HL-60/S4 treated with phorbol 12-myristate 13-acetate at 8.2 ng/mL for 4 days and 3 days (cell line): ENCODE results near the gene PRKAR2A.
"Not testable (repeated sequence)": the region's sequence is repeated elsewhere in the genome, so short reads cannot be mapped to it uniquely, and the experiment has no call there.

Experiments
- in situ Hi-C: fragments of 300-500 bp; cut with MboI; formaldehyde crosslinking; loops from 2 replicates; pipeline ENCODE4 v1.15.0; 2022; ENCODE audit warnings: low sequenced_read_pairs

PRKAR2A gene

DNA sequence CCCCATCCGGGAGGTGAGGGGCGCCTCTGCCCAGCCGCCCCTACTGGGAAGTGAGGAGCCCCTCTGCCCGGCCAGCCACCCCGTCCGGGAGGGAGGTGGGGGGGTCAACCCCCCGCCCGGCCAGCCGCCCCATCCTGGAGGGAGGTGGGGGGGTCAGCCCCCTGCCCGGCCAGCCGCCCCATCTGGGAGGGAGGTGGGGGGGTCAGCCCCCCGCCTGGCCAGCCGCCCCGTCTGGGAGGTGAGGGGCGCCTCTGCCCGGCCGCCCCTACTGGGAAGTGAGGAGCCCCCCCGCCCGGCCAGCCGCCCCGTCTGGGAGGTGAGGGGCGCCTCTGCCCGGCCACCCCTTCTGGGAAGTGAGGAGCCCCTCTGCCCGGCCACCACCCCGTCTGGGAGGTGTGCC, 113.1 kb downstream of the PRKAR2A start:
- in situ Hi-C loops = loop anchor here (25.0 kb wide), 1 partner anchor 228 kb away; no protein-coding TSS in a partner anchor

DNA sequence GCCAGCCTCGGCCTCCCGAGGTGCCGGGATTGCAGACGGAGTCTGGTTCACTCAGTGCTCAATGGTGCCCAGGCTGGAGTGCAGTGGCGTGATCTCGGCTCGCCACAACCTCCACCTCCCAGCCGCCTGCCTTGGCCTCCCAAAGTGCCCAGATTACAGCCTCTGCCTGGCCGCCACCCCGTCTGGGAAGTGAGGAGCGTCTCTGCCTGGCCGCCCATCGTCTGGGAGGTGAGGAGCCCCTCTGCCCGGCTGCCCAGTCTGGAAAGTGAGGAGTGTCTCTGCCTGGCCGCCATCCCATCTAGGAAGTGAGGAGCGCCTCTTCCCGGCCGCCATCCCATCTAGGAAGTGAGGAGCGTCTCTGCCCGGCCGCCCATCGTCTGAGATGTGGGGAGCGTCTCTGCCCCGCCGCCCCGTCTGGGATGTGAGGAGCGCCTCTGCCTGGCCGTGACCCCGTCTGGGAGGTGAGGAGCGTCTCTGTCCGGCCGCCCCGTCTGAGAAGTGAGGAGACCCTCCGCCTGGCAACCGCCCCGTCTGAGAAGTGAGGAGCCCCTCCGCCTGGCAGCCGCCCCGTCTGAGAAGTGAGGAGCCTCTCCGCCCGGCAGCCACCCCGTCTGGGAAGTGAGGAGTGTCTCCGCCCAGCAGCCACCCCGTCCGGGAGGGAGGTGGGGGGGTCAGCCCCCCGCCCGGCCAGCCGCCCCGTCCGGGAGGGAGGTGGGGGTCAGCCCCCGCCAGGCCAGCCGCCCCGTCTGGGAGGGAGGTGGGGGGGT, 113.7 kb downstream of the PRKAR2A start:
- in situ Hi-C loops = loop anchor here (25.0 kb wide), 1 partner anchor 228 kb away; no protein-coding TSS in a partner anchor

DNA sequence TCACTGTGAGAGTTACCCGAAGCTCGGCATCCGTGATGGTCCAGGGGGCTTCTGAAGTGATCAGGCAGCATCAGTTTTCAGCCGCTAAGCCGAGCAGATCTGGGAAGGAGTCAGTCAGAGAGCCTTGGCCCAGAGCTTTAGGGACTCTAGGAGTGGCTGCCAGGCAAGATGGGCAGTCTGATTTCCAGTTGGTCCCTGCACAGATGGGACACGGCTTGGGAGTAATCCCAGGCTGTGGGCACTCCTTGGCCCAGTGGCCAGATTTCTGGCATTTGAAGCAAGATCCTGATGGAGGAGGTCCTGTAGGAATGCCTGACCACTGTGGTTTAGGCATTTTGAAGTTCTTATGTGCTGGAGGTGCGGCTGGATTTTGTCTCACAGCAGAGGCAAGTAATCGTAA, 120.2 kb downstream of the PRKAR2A start:
- in situ Hi-C loops = loop anchor here (25.0 kb wide), 1 partner anchor 235 kb away; no protein-coding TSS in a partner anchor

- in situ Hi-C loops = loop anchor here (25.0 kb wide), 1 partner anchor 237 kb away; no protein-coding TSS in a partner anchor
These were observed 122.4 kb downstream of the PRKAR2A start for GRCh38 chr3:48725185-48725855.

- in situ Hi-C loops = no loop called here
These were observed 123.9 kb downstream of the PRKAR2A start for GRCh38 chr3:48723725-48724124.

GRCh38 chr3:48723293-48723692, 124.4 kb downstream of the PRKAR2A start:
- in situ Hi-C loops = not testable (repeated sequence)

GRCh38 chr3:48716982-48717746, 130.5 kb downstream of the PRKAR2A start, which contains the start of gene IP6K2:
Gene IP6K2 (minus strand): TSS chr3:48717221. CDS start chr3:48695291, 21,930 bp downstream.
- in situ Hi-C loops = no loop called here

DNA sequence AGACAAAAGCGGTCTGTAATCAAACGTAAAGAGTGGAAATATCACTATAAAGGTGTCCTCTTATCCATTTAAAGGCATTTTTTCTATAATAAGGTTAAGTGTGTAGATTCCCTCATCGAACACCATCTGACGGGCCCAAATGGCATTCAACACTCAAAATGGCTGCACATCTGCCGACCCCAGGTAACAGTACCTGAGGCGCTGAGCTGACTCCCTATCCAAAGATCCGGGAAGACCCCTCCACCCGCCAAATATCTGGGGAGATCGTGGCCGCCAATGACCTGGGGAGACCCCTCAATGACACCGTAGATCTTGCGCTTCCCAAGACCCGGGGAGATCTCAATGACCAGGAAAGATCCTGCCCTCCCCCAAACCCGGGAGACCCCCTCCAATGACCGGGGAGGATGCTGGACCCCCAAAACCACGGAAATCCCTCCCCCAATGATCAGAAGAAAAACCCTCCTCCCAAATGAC, 131.1 kb downstream of the PRKAR2A start:
- in situ Hi-C loops = no loop called here

DNA sequence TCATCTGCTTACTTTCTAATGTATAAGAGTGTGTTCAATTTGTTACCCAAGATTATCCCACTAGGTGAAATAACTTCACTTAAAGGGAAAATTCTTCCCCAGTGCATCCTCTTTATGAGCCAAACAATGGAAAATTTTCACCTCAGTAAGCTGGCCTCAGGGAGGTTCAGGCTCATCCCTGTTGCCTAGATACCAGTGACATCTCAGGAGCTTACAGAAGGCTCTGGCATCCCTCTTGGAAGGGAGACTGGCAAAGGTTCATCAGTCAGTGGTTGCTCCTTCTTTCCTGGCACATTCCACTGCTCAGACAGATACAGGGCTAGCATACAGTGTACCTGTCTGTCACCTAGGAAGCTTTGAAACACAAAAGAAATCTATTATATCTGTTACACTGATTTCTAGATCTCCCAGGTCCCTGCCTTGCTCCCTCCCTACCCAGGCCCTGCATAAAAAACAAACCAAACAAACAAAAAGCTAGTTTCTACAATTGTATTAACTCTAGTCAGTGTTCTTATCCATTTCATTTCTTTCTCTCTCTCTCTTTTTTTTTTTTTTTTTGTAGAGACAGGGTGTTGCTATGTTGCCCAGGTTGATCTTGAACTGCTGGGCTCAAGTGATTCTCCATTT, 132.4 kb downstream of the PRKAR2A start:
- in situ Hi-C loops = no loop called here

DNA sequence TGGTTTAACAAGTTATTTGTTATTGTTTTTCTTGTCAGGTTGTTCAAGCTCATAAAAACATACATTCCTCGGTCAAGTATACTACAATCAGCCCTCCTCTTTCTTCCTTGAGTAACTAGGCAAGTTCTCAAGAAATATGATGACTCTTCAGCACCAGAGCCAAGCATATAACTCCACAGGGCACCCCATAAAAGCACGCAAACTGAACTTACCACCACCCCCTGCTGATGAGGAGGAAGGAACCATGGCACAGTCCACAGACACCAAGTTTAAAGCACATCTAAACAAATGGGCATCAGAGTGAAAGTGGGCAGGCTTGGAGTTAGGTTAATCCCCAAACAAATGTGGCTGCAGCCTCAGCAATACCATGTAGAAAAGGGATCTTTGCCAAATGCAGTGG, 135.9 kb downstream of the PRKAR2A start:
- in situ Hi-C loops = no loop called here

- in situ Hi-C loops = no loop called here
These were observed 138.6 kb downstream of the PRKAR2A start for GRCh38 chr3:48709051-48709461.

GRCh38 chr3:48708481-48708889, 139.2 kb downstream of the PRKAR2A start:
- in situ Hi-C loops = no loop called here

DNA sequence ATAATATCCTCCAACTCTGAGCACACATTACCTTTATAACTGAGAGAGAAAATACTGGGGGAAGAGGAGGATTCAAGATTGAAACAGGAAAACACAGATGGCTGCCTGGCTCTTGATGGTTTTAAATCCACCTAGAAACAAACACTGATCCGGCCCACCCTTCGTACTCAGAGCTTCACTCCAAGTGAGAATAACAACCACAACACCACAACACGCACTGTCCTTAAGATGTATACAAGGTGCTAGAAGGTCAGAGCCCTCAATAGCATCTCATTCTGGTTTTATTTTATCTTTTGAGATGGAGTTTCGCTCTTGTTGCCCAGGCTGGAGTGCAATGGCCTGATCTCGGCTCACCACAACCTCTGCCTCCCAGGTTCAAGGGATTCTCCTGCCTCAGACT, 140.5 kb downstream of the PRKAR2A start:
- in situ Hi-C loops = no loop called here

DNA sequence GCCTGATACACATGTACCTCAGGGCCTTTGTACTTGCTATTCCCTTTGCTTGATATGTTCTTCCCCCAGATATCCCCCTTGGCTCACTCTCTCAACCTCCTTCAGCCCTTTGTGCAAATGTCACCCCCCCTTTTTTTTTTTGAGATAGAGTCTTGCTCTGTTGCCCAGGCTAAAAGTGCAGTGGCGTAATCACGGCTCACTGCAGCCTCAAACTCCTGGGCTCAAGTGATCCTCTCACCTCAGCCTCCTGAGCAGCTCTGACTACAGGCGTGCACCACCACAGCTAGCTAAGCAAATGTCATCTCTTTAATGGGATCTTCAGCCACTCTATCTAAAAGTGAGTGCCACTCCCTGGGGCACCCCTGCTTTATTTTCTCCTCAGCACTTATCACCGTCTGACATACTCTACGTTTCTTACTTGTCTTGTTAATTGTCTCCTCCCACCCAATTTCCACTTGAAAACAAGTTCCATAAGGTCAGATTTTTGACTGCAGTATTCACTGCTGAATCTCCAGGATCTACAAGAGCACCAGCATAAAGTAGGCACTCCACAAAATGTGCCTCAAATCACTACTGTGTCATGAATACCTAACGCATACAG, 145.3 kb downstream of the PRKAR2A start:
- in situ Hi-C loops = no loop called here

DNA sequence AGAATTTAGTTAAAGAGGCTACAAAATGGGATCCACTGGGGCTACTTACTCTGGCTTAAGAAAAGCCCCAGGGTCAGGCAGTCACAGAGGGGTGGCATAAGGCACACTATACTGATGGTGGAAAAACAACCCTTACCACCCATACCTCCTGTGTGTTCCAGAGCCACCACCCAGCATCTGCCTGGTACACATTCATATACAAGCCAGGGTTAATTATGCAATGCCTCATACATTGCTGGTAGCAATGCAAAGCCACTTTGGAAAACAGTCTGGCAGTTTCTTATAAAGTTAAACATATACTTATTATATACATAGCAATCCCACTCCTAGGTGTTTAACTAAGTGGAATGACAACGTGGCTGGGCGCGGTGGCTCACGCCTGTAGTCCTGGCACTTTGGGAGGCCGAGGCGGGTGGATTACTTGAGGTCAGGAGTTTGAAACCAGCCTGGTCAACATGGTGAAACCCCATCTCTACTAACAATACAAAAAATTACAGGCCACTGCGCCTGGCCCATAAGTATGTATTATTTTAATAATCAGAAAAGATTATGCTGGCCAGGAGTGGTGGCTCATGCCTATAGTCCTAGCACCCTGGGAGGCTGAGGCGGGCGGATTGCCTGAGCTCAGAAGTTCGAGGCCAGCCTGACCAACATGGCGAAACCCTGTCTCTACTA, 146.8 kb downstream of the PRKAR2A start:
- in situ Hi-C loops = no loop called here

GRCh38 chr3:48698891-48699290, 148.8 kb downstream of the PRKAR2A start:
- in situ Hi-C loops = no loop called here

DNA sequence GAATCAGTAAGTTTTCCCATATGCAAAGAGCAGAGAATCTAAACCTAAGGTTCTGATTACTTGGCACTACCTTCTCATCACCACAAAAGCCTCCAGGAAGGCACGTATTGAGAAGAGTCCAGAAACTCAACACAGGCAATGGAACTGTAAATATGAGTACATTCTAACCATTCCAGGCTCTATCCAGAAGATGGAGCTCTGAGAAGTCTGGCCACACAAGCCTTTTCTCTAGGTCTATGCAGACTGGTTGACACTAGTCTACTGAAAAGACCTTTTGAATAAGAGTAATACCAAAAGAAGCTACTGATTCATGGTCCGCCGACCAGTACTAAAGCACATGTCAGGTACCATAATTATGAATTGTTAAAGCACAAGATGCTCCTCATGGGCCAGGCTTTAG, 149.7 kb downstream of the PRKAR2A start:
- in situ Hi-C loops = no loop called here

DNA sequence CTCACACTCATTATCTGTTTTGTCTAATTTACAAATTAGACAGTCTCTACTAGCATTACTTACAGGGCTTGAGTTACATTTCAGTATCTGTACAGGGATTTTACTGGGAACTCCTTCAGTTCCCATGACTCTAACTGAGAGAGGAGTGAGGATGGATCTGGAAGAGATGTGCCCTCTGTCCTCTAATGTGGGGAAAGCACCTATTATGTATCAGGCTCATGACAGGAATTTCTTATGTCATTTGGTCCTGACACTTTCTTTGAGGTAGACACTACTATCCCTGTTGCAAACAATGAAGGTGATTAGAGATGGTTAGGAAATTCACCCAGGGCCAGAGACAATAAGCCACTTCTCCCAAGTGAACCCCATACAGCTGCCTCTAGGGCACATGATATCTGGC, 151.1 kb downstream of the PRKAR2A start:
- in situ Hi-C loops = no loop called here
